ENCODE data around the gene ADAMTS9.

ADAMTS9 gene

GRCh38 chr3:64651741-64652241 is 36.0 kb downstream of the ADAMTS9 start:
- ATAC-seq = no peak

GRCh38 chr3:64651303-64651702 is 36.5 kb downstream of the ADAMTS9 start:
- ATAC-seq = no peak

DNA sequence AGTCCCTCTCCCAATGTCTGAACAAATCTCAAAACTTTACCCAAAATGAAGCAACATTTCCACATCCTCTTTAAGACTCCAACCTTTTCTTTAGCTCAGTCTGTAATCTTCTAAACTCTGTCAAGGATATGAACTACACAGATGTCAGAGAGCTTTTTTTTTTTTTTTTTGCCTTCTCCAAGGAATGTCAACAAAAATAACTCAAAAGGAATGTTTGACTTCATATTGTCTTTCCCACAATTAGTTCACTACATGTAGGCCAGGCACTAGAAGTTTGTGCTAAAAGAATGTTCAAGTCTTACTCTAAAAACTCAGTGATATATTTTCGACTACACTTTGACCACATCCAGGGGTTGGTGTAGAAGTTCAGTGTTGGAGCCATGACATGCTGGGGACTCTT is 37.1 kb downstream of the ADAMTS9 start:
- no peak for ATAC-seq

- no peak for ATAC-seq
Observed at GRCh38 chr3:64650096-64650622, 37.6 kb downstream of the ADAMTS9 start.

GRCh38 chr3:64648927-64649906 is 38.6 kb downstream of the ADAMTS9 start:
- no peak for ATAC-seq

DNA sequence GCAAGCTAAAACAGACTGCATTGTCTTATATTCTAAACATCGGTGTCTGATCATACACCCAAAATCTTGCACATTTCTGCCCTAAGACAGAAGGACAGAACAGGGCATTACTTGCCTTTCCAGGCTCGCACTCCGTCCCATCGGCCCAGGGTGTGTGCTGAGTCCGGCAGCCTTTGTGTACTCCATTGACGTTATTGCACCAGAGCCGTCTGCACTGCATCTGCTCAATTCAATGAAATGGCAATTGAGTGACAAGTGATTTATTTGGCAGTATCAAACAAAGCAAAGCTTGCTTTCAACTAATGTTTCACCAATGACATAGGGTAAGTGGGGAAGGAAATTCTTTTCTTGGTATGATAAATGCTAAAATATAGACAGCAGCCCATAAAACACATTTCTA is 40.0 kb downstream of the ADAMTS9 start:
- ATAC-seq = no peak

GRCh38 chr3:64645243-64645642 is 42.6 kb downstream of the ADAMTS9 start:
- no peak for ATAC-seq

DNA sequence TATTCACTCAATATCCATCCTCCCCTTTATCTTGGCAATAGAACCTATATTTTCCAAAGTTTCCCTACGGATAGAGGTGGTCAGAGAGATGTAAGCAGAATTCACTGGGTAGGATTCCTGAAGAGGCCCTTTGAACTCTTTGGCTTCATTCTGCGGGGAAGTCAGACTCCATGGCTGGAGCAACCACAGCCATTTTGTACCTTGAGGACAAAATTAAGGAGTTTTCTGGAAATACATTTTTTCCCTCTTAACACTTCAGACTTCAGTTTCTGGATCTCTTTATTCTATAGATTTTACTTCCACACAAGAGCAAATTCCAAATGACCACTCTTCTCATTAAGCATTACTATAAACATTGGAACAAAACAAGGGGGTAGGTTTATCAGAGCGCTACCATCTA is 43.3 kb downstream of the ADAMTS9 start:
- ATAC-seq = no peak

GRCh38 chr3:64642327-64643151 is 45.3 kb downstream of the ADAMTS9 start:
- no peak for ATAC-seq

DNA sequence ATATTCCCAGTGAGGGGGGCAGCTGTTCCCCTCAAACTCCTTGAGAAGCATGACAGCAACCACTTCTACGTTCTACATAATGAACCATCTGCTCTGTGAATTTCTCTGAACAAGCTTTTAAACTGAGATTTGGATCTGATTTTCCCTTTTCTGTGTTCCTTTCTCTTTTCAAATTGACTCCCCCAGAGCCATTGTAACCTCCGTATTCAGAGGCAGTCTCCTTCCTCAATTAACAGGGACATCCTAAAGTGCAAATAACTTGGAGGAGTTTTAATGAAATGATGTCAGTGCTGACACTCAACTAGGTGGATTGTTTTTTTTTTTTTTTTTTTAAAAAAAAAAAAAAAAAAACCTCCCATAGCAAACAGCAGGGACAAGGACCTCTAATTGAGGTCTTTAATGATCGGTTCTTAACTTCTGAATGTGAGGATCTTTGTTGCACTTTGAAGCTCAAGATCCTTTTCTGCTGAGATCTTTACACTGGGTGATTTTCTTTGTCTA is 48.8 kb downstream of the ADAMTS9 start:
- ATAC-seq = no peak

DNA sequence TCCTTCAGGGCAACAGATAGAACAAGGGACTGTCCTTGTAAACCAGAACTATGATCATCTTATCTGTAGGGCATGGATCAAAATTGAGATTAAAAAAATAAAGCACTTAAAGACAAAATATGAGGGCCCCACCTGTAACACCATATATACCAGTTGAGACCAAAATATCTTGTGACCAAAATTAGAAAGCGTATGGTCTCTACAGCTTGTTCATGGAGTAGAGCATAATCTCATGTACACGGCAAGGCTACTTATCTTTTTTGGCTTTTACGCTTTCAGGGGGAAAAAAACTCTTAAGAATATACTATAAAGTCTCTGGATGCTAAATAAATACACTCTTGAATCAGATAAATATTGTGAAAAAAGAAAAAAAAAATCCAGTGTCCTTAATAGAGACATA is 49.3 kb downstream of the ADAMTS9 start:
- no peak for ATAC-seq

DNA sequence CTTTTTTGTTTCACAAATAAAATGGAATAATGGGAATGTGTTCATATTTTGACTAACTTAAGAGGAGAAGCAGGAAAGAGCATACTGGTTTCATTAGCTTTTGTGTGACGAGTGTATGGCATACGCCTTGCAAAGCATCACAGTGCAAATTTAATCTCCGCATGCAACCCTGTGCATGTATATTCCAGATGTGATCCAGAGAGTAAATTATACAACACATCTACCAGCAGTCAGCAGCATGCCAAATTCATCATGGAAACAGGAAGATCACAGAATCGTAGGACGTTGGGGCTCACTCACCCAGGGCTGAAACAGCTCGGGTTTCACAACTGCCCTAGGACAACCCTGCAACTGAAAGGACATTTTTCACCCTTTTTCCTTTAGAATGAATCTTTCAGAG is 53.4 kb downstream of the ADAMTS9 start:
- ATAC-seq = no peak

GRCh38 chr3:64631951-64632350 is 55.8 kb downstream of the ADAMTS9 start:
- ATAC-seq = no peak

DNA sequence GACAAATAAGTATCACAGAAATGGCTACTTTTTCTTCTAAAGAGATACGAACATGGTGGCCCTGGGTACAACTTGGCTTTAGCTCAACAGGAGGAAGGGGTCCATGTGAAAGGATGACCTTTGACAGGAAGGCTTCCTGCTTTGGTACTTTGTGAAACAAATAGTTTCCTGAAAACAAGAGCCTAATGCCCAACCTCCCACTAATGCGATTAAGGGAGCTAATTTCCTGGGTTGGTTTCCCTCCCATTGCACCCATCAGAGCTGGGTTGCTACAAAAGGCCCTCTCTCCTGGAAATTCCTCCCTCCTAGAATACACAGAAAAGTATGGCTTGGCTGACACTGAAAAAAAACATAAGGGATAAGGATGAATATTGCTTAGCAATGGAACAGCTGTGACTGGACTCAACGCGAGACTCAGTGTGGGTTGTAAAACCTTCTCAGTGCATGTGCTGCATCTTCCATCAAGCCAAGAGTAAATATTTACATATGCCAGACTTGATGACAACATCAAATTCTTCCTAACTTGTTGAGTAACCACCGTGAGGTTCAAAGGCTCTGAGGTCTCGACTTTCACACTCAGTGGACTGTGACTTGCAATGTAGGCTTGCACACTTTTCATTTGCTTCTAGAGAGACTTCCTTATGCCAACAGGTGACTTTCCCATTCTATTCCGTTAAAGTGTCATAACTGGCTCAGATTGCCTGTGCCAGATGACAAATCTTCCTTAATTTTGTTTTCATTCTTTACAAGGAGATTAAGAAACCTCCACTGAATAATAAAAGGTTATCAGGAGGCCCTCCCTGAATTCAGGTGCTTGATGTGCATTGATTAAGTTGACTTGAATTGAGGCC is 60.1 kb downstream of the ADAMTS9 start:
- no peak for ATAC-seq

DNA sequence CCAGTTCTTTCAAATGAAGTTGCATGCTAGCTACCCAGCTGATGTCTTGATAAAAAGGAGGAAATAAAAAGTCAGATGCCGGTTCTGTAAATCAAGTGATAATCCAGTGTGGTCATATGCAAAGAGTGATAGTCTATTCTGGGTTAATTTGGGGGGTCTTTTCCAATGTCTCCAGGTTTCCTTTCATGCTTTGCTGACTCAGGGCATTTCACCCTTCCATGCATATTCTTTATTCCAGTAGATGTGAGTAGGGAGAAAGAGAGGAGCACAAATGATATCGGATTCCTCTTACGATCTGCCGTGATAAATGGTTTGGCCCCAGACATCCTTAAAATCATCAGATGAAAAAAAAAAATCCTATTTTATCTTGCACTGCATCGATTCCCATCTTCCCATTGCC is 60.8 kb downstream of the ADAMTS9 start:
- ATAC-seq = no peak

GRCh38 chr3:64625381-64625780 is 62.4 kb downstream of the ADAMTS9 start:
- no peak for ATAC-seq

DNA sequence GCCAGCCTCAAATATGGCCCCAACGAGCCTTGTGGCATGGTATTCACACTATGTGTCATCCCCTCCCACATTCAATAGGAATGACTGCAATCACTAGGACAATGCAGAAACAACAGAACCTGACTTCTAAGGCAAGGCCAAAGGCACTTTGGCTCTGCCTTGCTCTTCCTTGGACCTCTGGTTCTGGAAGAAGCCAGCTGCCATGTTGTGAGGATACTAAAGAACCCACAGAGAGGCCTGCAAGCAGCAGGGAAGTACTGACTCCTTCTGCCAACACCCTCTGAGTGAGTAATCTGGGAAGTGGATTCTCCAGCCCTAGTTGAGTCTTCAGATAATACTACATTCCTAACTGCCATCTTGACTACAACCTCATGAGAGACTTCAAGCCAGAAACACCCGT is 64.7 kb downstream of the ADAMTS9 start:
- no peak for ATAC-seq

- no peak for ATAC-seq
Observed at GRCh38 chr3:64621726-64622395, 65.9 kb downstream of the ADAMTS9 start.

- no peak for ATAC-seq
Observed at GRCh38 chr3:64621275-64621674, 66.5 kb downstream of the ADAMTS9 start.

- ATAC-seq = no peak
Observed at GRCh38 chr3:64620020-64620419, 67.8 kb downstream of the ADAMTS9 start.

GRCh38 chr3:64619216-64619615 is 68.6 kb downstream of the ADAMTS9 start:
- ATAC-seq = no peak

DNA sequence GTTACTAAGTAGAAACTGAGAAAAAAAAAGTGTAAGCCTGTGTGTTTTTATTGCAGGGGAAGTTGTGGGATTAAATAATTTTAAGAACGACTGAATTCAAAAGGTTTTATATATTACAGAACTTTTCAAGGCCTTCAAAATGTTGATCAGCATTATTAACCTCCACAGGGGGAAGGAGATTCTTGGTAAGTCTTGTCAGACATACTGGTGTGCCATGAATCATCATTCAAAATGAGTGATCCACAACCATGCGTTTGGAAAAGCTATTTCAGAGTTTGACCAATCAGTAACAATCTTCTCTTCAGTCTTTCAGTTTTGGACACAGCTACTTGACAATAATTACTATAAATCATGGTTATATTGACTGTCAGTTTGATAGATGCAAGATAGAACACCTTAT is 70.2 kb downstream of the ADAMTS9 start:
- ATAC-seq = no peak
